ENCODE measurements around the gene IFI16.

IFI16 gene

DNA sequence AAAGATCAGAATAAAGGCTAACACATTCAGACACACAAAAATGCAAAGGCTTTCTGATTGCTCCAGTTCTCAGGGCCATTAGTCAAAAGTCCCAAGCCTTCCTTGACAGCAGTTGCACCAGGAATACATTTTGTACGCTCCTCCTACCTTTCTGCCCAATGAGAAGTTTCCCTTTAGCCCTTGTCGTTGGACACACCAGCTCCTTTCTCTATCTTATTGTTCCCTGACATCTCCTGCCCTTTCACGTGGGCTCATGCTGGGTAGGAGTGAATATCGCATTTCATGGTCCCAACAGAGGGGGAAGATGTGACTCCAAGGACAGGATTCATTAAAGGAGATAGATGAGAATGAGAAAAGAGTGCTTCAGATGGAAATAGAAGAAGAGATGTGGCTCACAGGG lies 33.5 kb upstream of the IFI16 start:
- H3K4me3 ChIP-seq (ENCODE audit: low read depth, low read length), result no peak overlapping the region
- in situ Hi-C loops (cut with HindIII; ENCODE audit: low sequenced_read_pairs), result no loop called here
- DNase-seq (ENCODE audit: low read depth, low spot score), result no peak
- TF ChIP-seq, protein P1, sequence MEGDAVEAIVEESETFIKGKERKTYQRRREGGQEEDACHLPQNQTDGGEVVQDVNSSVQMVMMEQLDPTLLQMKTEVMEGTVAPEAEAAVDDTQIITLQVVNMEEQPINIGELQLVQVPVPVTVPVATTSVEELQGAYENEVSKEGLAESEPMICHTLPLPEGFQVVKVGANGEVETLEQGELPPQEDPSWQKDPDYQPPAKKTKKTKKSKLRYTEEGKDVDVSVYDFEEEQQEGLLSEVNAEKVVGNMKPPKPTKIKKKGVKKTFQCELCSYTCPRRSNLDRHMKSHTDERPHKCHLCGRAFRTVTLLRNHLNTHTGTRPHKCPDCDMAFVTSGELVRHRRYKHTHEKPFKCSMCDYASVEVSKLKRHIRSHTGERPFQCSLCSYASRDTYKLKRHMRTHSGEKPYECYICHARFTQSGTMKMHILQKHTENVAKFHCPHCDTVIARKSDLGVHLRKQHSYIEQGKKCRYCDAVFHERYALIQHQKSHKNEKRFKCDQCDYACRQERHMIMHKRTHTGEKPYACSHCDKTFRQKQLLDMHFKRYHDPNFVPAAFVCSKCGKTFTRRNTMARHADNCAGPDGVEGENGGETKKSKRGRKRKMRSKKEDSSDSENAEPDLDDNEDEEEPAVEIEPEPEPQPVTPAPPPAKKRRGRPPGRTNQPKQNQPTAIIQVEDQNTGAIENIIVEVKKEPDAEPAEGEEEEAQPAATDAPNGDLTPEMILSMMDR (IDR thresholded peaks at IDR 0.05; ENCODE audit: low read depth, low read length), result no peak

DNA sequence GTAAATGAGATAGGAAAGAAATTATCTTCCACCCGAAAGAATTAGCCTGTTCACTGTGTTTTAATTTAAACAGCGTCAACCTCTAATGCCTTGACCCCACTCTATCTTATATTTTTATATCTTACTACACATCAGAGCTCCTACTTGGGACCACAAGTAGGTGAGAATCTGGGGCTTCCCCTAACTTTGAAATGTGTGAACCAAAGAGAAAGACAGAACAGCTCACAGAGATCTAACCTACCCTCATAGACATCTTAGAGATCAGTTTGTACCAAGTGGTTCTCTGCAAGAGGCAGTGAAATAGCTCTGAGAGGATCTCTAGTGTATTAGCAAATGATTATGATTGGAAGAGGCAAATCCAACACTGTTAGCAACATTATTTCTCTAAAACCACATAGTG lies 31.0 kb upstream of the IFI16 start:
- TF ChIP-seq, protein P1 (IDR thresholded peaks at IDR 0.05; ENCODE audit: low read depth, low read length), result no peak
- DNase-seq (ENCODE audit: low read depth, low spot score), result no peak
- in situ Hi-C loops (cut with HindIII; ENCODE audit: low sequenced_read_pairs), result no loop called here
- H3K4me3 ChIP-seq (ENCODE audit: low read depth, low read length), result no peak overlapping the region

DNA sequence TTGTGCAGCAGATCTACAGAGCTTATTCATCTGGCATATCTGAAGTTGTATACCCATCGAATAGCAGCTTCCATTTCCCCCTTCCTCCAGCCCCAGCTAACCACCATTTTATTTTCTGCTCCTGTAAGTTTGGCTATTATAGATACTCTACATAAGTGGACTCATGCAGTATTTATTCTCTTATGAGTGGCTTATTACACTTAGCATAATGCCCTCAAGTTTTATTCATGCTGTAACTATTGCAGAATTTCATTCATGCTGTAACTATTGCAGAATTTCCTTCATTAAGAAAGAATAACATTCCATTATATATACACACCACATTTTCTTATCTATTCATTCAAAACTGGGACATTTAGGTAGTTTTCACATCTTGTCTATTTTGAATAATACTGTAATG lies 30.5 kb upstream of the IFI16 start:
- in situ Hi-C loops (cut with HindIII; ENCODE audit: low sequenced_read_pairs), result no loop called here
- TF ChIP-seq, protein P1 (IDR thresholded peaks at IDR 0.05; ENCODE audit: low read depth, low read length), result no peak
- no peak overlapping the region for H3K4me3 ChIP-seq (ENCODE audit: low read depth, low read length)
- no peak for DNase-seq (ENCODE audit: low read depth, low spot score)

DNA sequence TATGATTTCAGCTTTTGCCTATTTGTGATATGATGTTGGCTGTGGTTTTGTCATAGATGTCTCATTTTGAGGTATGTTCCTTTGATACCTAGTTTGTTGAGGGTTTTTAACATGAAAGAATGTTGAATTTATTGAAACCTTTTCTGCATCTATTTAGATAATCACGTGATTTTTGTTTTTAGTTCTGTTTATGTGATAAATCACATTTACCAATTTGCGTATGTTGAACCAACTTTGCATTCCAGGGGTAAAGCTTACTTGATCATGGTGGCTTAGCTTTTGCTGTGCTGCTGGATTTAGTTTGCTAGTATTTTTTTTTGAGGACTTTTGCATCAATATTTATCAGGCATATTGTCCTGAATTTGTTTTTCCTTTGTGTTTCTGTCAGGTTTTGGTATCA lies 26.5 kb upstream of the IFI16 start:
- no peak overlapping the region for H3K4me3 ChIP-seq (ENCODE audit: low read depth, low read length)
- TF ChIP-seq, protein P1 (IDR thresholded peaks at IDR 0.05; ENCODE audit: low read depth, low read length), result no peak
- in situ Hi-C loops (cut with HindIII; ENCODE audit: low sequenced_read_pairs), result no loop called here
- DNase-seq (ENCODE audit: low read depth, low spot score), result no peak

DNA sequence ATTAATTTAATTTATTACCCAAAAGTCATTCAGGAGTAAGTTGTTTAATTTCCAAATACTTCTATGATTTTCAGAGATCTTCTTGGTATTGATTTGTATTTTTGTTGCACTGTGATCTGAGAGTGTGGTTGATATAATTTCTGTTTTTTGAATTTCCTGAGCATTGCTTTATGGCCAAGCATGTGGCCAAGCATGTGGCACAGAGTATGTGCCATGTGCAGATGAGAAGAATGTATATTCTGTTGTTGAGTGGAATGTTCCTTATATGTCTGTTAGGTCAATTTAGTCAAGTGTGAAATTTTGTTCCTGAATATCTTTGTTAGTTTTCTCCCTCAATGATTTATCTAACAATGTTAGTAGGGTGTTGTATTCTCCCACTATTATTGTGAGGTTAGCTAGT lies 25.3 kb upstream of the IFI16 start:
- TF ChIP-seq, protein P1 (IDR thresholded peaks at IDR 0.05; ENCODE audit: low read depth, low read length), result no peak
- in situ Hi-C loops (cut with HindIII; ENCODE audit: low sequenced_read_pairs), result no loop called here
- DNase-seq (ENCODE audit: low read depth, low spot score), result no peak
- no peak overlapping the region for H3K4me3 ChIP-seq (ENCODE audit: low read depth, low read length)

GRCh38 chr1:158989424-158989823 lies 20.3 kb upstream of the IFI16 start:
- TF ChIP-seq, protein P1 (IDR thresholded peaks at IDR 0.05; ENCODE audit: low read depth, low read length), result no peak
- H3K4me3 ChIP-seq (ENCODE audit: low read depth, low read length), result no peak overlapping the region
- in situ Hi-C loops (cut with HindIII; ENCODE audit: low sequenced_read_pairs), result no loop called here
- DNase-seq (ENCODE audit: low read depth, low spot score), result no peak

DNA sequence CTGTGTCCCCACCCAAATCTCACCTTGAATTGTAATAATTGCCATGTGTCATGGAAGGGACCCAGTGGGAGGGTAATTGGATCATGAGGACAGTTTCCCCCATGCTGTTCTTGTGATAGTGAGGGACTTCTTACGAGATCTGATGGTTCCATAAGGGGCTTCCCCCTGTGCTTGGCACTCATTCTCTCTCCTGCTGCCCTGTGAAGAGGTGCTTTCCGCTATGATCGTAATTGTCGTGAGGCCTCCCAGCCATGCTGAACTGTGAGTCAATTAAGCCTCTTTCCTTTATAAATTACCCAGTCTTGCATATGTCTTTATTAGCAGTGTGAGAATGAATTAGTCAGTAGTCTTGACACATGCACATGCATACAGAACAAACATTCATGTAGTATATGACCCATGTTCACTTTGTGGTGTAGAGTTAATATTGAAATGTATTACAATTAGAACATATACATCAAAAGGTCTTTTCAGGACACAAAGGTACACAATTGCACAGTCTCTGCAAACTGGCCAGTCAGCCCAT lies 16.9 kb upstream of the IFI16 start:
- TF ChIP-seq, protein P1 (IDR thresholded peaks at IDR 0.05; ENCODE audit: low read depth, low read length), result no peak
- no peak for DNase-seq (ENCODE audit: low read depth, low spot score)
- no peak overlapping the region for H3K4me3 ChIP-seq (ENCODE audit: low read depth, low read length)
- in situ Hi-C loops (cut with HindIII; ENCODE audit: low sequenced_read_pairs), result no loop called here

Measured in astrocyte of the spinal cord (primary cell).